ENCODE measurements around the gene SPSB1. TPM values are rescaled to one million over a fixed set of nuclear protein-coding genes. Genes with fewer than 3 reads are reported as not detected.

Gene SPSB1
- total RNA-seq, 4 donors from 2014 or later: 40.0 to 82.1 (median 52.6) TPM

GRCh38 chr1:9385801-9386573, 93.3 kb downstream of the SPSB1 start:
- intact Hi-C loops (cut with DNase I; ENCODE audit: low total_unique reads): no loop called here
- TF ChIP-seq CTCF (IDR thresholded peaks at IDR 0.05) (peak in 1 of 5 experiments; percentile 21), EP300 (IDR thresholded peaks at IDR 0.05; ENCODE audit: low read depth) (no peak)
- Histone ChIP-seq H3K27ac (peak overlapping the region; percentile 56 to 71 (median 68)), H3K4me1 (peaks cover 28 to 30% (median 29%) of the 10 kb centered on the region in 4 donors), H3K4me3 (no peak overlapping the region), H3K9me3 (no peaks in the 10 kb centered on the region), H3K36me3 (no peaks in the 10 kb centered on the region), H3K27me3 (no peaks in the 10 kb centered on the region)
- peak; percentile 35 for DNase-seq
- WGBS, 2 donors (ENCODE audit: low coverage in 1 of 2): 80% methylated on average over 20 of the region's 20 CpGs; no CpG with 5 or more reads in 1 of the 2 donors
- in situ Hi-C loops (cut with MboI; ENCODE audit: low pct_ligation_motif_present in 1 of 4, low pct_unique_long_range_greater_than_20kb in 1 of 4, low sequenced_read_pairs in 3 of 4): no loop called here

- in situ Hi-C loops (cut with MboI; ENCODE audit: low pct_ligation_motif_present in 1 of 4, low pct_unique_long_range_greater_than_20kb in 1 of 4, low sequenced_read_pairs in 3 of 4): no loop called here
- Histone ChIP-seq H3K9me3 (no peaks in the 10 kb centered on the region), H3K4me1 (peaks cover 28 to 30% (median 29%) of the 10 kb centered on the region in 4 donors), H3K27me3 (no peaks in the 10 kb centered on the region), H3K36me3 (no peaks in the 10 kb centered on the region), H3K27ac (peak overlapping the region in 2 of 4 donors; percentile 28 to 36), H3K4me3 (no peak overlapping the region)
- TF ChIP-seq POLR2AphosphoS5 (IDR thresholded peaks at IDR 0.05) (no peak), POLR2A (IDR thresholded peaks at IDR 0.05) (no peak), EP300 (IDR thresholded peaks at IDR 0.05; ENCODE audit: low read depth) (no peak), CTCF (IDR thresholded peaks at IDR 0.05) (no peak)
- 0 to 64% methylated on average over 1 to 18 of the region's 18 CpGs for WGBS, 2 donors (ENCODE audit: low coverage in 1 of 2)
- DNase-seq: peak; percentile 39
- intact Hi-C loops (cut with DNase I; ENCODE audit: low total_unique reads): loop anchor here (1.0 kb wide), 1 partner anchor 29 kb away; no protein-coding TSS in a partner anchor
Observed at GRCh38 chr1:9388335-9389180, 95.9 kb downstream of the SPSB1 start.

- H3K27me3 ChIP-seq: no peaks in the 10 kb centered on the region
- H3K4me1 ChIP-seq: peaks cover 17 to 21% (median 19%) of the 10 kb centered on the region in 4 donors
- 57 to 100% methylated on average over 1 to 7 of the region's 7 CpGs for WGBS, 2 donors (ENCODE audit: low coverage in 1 of 2)
- intact Hi-C loops (cut with DNase I; ENCODE audit: low total_unique reads) (loop anchor here (1.0 kb wide), 1 partner anchor 27 kb away; no protein-coding TSS in a partner anchor), in situ Hi-C loops (cut with MboI; ENCODE audit: low pct_ligation_motif_present in 1 of 4, low pct_unique_long_range_greater_than_20kb in 1 of 4, low sequenced_read_pairs in 3 of 4) (no loop called here)
- no peak overlapping the region for H3K27ac ChIP-seq
- DNase-seq: no peak
- no peaks in the 10 kb centered on the region for H3K9me3 ChIP-seq
- H3K36me3 ChIP-seq: no peaks in the 10 kb centered on the region
- no peak overlapping the region for H3K4me3 ChIP-seq
- TF ChIP-seq POLR2AphosphoS5 (IDR thresholded peaks at IDR 0.05) (no peak), CTCF (IDR thresholded peaks at IDR 0.05) (no peak), EP300 (IDR thresholded peaks at IDR 0.05; ENCODE audit: low read depth) (no peak), POLR2A (IDR thresholded peaks at IDR 0.05) (no peak)
Observed at GRCh38 chr1:9389968-9390367, 97.3 kb downstream of the SPSB1 start.

GRCh38 chr1:9391620-9392019, 98.9 kb downstream of the SPSB1 start:
- in situ Hi-C loops (cut with MboI; ENCODE audit: low pct_ligation_motif_present in 1 of 4, low pct_unique_long_range_greater_than_20kb in 1 of 4, low sequenced_read_pairs in 3 of 4): no loop called here
- no peak for DNase-seq
- H3K4me3 ChIP-seq: no peak overlapping the region
- no peaks in the 10 kb centered on the region for H3K36me3 ChIP-seq
- intact Hi-C loops (cut with DNase I; ENCODE audit: low total_unique reads): no loop called here
- H3K4me1 ChIP-seq: peaks cover 6 to 11% (median 7%) of the 10 kb centered on the region in 4 donors
- H3K9me3 ChIP-seq: no peaks in the 10 kb centered on the region
- TF ChIP-seq POLR2AphosphoS5 (IDR thresholded peaks at IDR 0.05): no peak
- no peak for TF ChIP-seq POLR2A (IDR thresholded peaks at IDR 0.05)
- H3K27me3 ChIP-seq: no peaks in the 10 kb centered on the region
- H3K27ac ChIP-seq: no peak overlapping the region
- 88% methylated on average over 6 of the region's 6 CpGs; no CpG with 5 or more reads in 1 of the 2 donors for WGBS, 2 donors (ENCODE audit: low coverage in 1 of 2)
